Activated T-cell treated with anti-CD3 and anti-CD28 coated beads, Interleukin-2, amount 50 U/mL, for 4 hours (primary cell): ENCODE measurements around the gene NELL1. TPM values are rescaled to one million over a fixed set of nuclear protein-coding genes. Genes with fewer than 3 reads are reported as not detected.
"Not testable (repeated sequence)": the region's sequence is repeated elsewhere in the genome, so short reads cannot be mapped to it uniquely, and the experiment has no call there.

Source experiments
- ATAC-seq, 2 donors: fragments of 200-7000 bp; cut with Tn5 transposase; one replicate each; pipeline ENCODE4 v1.10.0; 2021
- DNase-seq: peaks from one replicate; pipeline ENCODE4 v3.0.0-alpha.2; 2020
- H3K27me3 Mint-ChIP-seq: one replicate; pipeline ENCODE4 v1.8.0; 2021; ENCODE audit warnings: low read depth, mixed read lengths
- H3K36me3 Mint-ChIP-seq: one replicate; pipeline ENCODE4 v1.8.0; 2022; ENCODE audit warnings: mixed read lengths; ENCODE audit not compliant: insufficient read depth
- H3K4me1 Mint-ChIP-seq: one replicate; pipeline ENCODE4 v1.8.0; 2021; ENCODE audit warnings: low read depth, mixed read lengths
- H3K4me3 Mint-ChIP-seq: one replicate; pipeline ENCODE4 v1.8.0; 2021; ENCODE audit warnings: mild to moderate bottlenecking, moderate library complexity, mixed read lengths
- H3K9me3 Mint-ChIP-seq: one replicate; pipeline ENCODE4 v1.8.0; 2021; ENCODE audit warnings: mixed read lengths
- total RNA-seq, 3 donors: library from RNA; stranded (reverse); gene quantifications; one replicate each; pipeline ENCODE4 v1.2.1, GENCODE V29; 2021

The NELL1 gene
- total RNA-seq, 3 donors from 2014 or later, result not detected

DNA sequence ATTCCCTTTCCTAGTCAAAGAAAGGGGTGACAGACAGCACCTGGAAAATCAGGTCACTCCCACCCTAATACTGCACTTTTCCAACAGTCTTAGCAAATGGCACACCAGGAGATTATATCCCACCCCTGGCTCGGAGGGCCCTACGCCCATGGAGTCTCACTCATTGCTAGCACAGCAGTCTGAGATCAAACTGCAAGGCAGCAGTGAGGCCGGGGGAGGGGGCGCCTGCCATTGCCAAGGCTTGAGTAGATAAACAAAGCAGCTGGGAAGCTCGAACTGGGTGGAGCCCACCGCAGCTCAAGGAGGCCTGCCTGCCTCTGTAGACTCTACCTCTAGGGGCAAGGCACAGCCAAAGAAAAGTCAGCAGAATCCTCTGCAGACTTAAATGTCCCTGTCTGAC is 602.8 kb downstream of the NELL1 start:
- H3K9me3 Mint-ChIP-seq, result peaks cover 32% of the 10 kb centered on the region
- H3K4me3 Mint-ChIP-seq, DNase-seq, H3K36me3 Mint-ChIP-seq, ATAC-seq, H3K4me1 Mint-ChIP-seq, H3K27me3 Mint-ChIP-seq: not testable (repeated sequence)

DNA sequence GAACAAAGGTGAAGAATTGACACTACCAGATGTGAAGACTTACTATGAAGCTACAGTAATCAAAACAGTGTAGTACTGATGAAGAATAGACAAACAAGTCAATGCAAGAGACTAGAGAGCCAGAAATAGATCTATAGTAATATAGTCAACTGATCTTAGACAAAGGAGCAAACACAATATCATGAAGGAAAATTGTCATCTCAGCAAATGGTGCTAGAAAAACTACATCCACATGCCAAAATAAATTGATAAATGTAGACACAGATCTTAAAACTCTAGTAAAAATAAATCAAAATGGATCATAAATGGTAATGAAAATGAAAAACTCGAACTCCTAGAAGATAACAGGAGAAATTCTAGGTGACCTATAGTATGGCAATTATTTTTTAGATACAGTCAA is 609.5 kb downstream of the NELL1 start:
- DNase-seq (no peak), ATAC-seq (no peak)
- no peaks in the 10 kb centered on the region for H3K4me1 Mint-ChIP-seq
- H3K36me3 Mint-ChIP-seq, result no peaks in the 10 kb centered on the region
- no peak overlapping the region for H3K4me3 Mint-ChIP-seq
- no peaks in the 10 kb centered on the region for H3K27me3 Mint-ChIP-seq
- H3K9me3 Mint-ChIP-seq, result peaks cover 25% of the 10 kb centered on the region

DNA sequence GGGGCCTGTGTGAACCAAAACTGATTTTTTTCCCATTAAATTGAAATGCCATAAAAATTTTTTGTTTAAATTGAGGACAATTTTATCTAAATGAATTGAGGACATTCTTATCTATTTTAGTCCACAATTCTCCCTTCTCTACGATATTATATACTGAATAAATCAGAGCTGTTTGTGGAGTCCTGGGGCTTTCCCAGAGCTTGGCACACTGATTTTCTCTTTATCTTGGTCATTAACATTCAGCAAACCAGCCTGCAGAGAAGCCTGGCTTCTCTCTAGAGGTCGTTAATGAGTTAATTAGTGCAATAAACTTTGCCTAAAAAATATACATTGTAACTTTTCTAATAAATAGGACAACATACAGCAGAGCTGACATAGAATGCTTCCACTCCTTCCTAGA is 615.7 kb downstream of the NELL1 start:
- H3K9me3 Mint-ChIP-seq, result peaks cover 22% of the 10 kb centered on the region

DNA sequence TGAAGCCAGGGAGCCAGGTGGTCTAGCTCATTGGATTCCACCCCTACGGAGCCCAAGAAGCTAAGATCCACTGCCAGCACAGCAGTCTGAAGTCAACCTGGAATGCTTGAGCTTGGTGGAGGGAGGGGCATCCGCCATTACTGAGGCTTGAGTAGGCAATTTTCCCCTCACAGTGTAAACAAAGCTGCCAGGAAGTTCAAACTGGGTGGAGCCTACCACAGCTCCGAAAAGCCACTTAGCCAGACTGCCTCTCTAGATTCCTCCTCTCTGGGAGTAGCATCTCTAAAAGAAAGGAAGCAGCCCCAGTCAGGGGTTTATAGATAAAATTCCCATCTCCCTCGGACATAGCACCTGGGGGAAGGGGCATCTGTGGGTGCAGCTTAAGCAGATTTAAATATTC is 620.3 kb downstream of the NELL1 start:
- H3K27me3 Mint-ChIP-seq, result no peaks in the 10 kb centered on the region
- no peak for DNase-seq
- no peaks in the 10 kb centered on the region for H3K36me3 Mint-ChIP-seq
- no peak for ATAC-seq
- no peak overlapping the region for H3K4me3 Mint-ChIP-seq
- no peaks in the 10 kb centered on the region for H3K4me1 Mint-ChIP-seq
- H3K9me3 Mint-ChIP-seq, result peaks cover 12% of the 10 kb centered on the region

More for the DNA sequence above, 615.7 kb downstream of the NELL1 start:
- Mint-ChIP-seq H3K36me3 (no peaks in the 10 kb centered on the region), H3K4me3 (no peak overlapping the region), H3K27me3 (no peaks in the 10 kb centered on the region), H3K4me1 (no peaks in the 10 kb centered on the region)
- no peak for DNase-seq
- ATAC-seq, result no peak

DNA sequence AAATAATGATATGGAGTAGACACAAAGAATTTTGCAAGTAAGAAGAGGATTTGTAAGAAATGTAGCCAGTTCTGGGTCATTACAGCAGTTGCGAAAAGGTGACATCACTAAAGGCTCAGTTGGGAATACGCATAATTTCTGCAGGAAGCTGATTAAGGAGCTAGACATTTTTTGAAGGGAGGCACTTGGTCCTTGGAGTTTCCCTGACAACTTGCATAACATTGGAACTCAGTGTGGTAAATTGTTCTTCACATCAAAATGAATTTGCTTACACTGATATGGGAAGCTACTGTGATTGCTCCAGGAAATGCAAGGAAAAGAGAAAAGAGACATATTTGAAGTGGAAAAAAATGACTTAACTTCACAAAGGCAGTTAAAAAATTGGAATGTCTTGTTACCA is 626.1 kb downstream of the NELL1 start:
- no peaks in the 10 kb centered on the region for H3K4me1 Mint-ChIP-seq
- H3K36me3 Mint-ChIP-seq, result no peaks in the 10 kb centered on the region
- no peak overlapping the region for H3K4me3 Mint-ChIP-seq
- H3K27me3 Mint-ChIP-seq, result no peaks in the 10 kb centered on the region
- peaks cover 16% of the 10 kb centered on the region for H3K9me3 Mint-ChIP-seq
- ATAC-seq (no peak), DNase-seq (no peak)

DNA sequence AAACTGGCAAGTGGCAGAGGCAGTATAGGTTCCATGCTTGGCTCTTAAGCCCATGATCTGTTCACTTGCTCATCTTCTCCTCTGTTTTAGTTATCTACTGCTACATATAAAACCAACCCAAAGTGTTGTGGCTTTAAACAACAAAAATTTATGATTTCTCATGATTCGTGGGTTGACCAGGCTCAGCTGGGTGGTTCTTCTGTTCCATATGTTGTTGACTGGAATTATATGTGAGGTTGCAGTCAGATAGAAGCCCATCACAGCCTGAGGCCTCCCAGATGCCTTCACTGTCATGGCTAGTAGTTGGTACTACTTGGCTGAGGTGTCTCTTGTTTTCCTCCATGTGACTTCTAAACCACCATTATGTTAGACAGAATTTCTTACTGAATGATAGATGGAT is 632.6 kb downstream of the NELL1 start:
- DNase-seq (no peak), ATAC-seq (no peak)
- no peaks in the 10 kb centered on the region for H3K4me1 Mint-ChIP-seq
- H3K9me3 Mint-ChIP-seq, result peaks cover 13% of the 10 kb centered on the region
- no peak overlapping the region for H3K4me3 Mint-ChIP-seq
- H3K27me3 Mint-ChIP-seq, result no peaks in the 10 kb centered on the region
- no peaks in the 10 kb centered on the region for H3K36me3 Mint-ChIP-seq

DNA sequence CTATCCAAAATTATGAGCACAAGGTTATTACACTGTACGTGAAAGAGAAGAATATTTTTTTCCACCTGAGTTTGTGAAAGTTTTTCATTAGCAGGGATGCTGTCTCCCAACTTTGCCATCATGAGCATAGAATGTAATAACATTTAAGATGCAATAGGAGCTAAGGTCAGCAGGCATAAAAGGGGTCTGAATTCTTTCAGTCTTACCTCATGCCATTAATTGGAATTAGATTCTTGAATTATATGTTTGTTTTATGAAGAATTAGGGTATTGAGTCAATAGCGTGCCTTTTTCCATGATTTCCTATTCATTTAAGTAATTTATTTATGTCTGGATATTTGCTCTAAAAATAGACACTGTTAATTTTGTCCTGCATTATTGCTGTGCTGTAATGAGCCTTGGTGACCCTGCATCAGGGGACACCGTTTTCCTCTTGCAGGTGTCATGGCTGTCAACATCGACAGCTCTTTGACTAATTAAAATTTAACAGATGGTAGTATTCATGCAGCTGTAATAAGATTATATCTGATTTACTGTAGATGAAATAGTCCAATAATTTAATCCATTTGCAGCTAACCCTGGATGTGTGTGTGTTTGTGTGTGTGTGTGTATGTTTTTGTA is 637.5 kb downstream of the NELL1 start:
- Mint-ChIP-seq H3K27me3 (no peaks in the 10 kb centered on the region), H3K4me1 (no peaks in the 10 kb centered on the region), H3K4me3 (no peak overlapping the region), H3K36me3 (no peaks in the 10 kb centered on the region), H3K9me3 (peaks cover 3% of the 10 kb centered on the region)
- ATAC-seq (no peak), DNase-seq (no peak)

DNA sequence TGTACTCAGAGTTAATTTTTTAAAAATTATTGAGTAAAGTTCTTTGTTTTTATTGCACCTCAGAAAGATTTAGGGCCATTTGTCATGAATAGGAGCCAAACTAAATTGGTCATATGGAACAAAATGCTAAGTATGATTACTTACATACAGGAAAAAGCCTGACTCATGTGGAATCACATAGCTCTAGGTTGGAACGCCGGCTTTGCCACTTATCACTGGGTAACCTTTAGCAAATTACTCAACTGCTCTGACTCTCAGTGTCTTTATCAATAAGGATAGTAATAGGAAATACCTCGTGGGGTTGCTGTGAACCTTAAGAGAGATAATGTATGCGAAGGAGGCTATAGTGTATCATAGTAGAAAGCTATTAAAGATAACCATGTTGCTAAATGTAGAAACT is 638.5 kb downstream of the NELL1 start:
- DNase-seq (no peak), ATAC-seq (no peak)
- Mint-ChIP-seq H3K4me3 (no peak overlapping the region), H3K4me1 (no peaks in the 10 kb centered on the region), H3K9me3 (peaks cover 3% of the 10 kb centered on the region), H3K27me3 (no peaks in the 10 kb centered on the region), H3K36me3 (no peaks in the 10 kb centered on the region)

DNA sequence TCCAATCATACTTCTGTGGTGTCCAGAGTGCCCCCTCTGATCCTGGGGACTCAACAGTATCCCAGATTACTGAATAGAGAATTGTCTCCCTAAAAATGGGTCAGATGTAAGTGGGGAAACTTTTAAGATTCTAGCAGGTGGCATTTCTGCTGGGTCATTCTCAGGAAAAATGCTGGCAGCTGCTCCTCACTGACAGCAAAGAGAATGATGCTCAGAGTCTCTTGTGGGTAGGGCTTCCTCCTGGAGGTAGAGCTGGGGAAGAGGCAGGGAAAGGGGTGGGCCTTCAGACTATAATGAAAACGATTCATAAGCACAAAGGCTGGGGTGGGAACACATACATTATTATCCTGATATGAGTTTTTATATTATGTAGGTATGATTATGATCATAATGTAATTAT is 647.2 kb downstream of the NELL1 start:
- H3K4me1 Mint-ChIP-seq, result no peaks in the 10 kb centered on the region
- DNase-seq, result no peak
- H3K9me3 Mint-ChIP-seq, result peaks cover 8% of the 10 kb centered on the region
- no peaks in the 10 kb centered on the region for H3K36me3 Mint-ChIP-seq
- no peak overlapping the region for H3K4me3 Mint-ChIP-seq
- ATAC-seq, result no peak
- H3K27me3 Mint-ChIP-seq, result no peaks in the 10 kb centered on the region

DNA sequence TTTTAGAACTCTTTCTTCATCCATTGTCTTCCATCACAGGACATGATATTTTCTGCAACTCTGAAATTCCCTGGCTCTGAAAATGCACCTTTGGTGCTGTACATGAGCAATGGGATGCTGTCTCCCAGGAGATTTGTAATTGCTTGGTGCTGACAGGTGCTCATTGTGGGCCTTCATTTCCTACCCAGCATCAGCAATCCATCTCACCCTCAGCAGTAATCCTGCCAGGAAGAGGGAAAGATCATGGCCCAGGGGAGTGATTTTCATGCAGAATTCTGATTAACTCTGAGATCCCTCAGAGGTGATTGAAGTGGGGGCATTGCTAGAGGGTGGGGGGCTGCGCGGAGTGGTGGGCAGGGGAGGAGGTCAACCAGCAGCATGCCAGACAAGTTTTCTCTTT is 651.7 kb downstream of the NELL1 start:
- Mint-ChIP-seq H3K36me3 (no peaks in the 10 kb centered on the region), H3K4me3 (no peak overlapping the region), H3K4me1 (no peaks in the 10 kb centered on the region), H3K27me3 (no peaks in the 10 kb centered on the region), H3K9me3 (peaks cover 9% of the 10 kb centered on the region)
- DNase-seq (no peak), ATAC-seq (no peak)

DNA sequence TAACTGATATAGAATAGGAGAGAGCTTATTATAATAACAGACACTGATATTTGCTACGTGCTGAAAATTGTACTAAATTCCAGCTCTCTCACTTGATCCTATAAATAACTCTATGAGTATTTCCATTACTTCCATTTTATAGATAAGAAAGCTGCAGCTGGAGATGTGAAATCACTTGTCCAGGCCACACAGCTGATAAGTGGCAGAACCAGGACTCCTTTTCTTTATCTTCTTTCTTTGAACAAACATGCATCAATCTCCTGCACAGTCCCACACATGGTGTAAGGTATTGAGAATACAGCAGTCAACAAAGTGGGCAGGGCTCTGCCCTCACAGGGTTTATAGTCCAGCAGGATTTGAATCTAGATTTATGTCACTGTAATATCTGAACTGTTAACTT is 652.1 kb downstream of the NELL1 start:
- Mint-ChIP-seq H3K4me1 (no peaks in the 10 kb centered on the region), H3K27me3 (no peaks in the 10 kb centered on the region), H3K36me3 (no peaks in the 10 kb centered on the region), H3K4me3 (no peak overlapping the region), H3K9me3 (peaks cover 9% of the 10 kb centered on the region)
- DNase-seq, result no peak
- no peak for ATAC-seq

DNA sequence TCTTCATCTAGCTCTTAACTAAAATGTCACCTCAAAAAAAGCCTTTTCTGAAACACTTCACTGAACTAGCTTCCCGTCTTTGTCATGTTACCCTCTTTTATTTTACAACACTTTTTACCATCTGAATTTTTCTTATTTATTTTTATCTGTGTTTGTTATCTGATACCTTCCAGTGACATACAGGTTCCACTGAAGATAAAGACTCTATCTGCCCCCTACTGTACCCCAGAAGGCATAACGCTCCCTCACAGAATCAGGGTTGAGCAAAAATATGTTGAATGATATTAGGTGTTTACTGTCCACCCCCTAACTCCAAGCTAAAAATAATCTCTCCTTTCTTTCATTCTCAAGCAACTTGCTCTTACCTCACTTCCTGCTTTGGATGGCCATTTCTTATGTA is 654.2 kb downstream of the NELL1 start:
- no peaks in the 10 kb centered on the region for H3K36me3 Mint-ChIP-seq
- no peaks in the 10 kb centered on the region for H3K4me1 Mint-ChIP-seq
- DNase-seq (no peak), ATAC-seq (no peak)
- H3K27me3 Mint-ChIP-seq, result no peaks in the 10 kb centered on the region
- peaks cover 12% of the 10 kb centered on the region for H3K9me3 Mint-ChIP-seq
- no peak overlapping the region for H3K4me3 Mint-ChIP-seq

DNA sequence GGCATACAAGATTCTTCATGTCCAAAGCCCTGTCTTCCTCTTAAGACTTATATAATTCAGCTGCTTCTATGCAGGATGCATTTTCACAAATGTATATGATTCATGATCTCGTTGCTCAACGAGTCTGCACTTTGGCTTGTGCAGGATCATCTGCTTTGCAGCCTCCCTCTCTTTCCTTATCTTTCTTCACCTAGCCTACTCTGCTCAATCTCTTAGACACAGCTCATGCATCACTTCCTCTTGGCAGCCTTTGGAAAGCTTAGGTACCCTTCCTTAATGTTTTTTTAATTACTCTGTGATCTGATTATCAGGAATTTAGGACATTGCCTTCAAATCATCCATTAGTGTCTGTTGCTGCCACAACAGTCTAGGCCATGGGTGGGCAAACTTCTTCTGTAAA is 673.8 kb downstream of the NELL1 start:
- Mint-ChIP-seq H3K4me3 (no peak overlapping the region), H3K4me1 (no peaks in the 10 kb centered on the region), H3K36me3 (no peaks in the 10 kb centered on the region), H3K9me3 (peaks cover 9% of the 10 kb centered on the region), H3K27me3 (no peaks in the 10 kb centered on the region)
- no peak for DNase-seq
- ATAC-seq, result no peak

DNA sequence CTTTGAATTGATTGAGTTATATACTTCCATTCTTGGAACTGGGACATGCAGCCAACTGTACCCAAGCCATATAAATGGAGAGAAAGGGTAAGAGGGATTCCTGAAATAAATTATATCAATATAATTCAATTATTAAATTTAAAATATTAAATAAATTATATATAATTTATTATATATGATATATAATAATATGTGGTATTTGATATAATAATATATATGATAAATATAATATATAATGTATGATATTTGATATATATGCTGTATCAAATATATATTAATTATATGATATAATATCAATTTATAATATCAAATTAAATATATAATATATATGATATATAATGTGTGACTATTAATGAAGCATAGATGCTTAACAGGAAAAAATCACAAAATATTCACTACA is 677.0 kb downstream of the NELL1 start:
- Mint-ChIP-seq H3K36me3 (no peaks in the 10 kb centered on the region), H3K4me3 (no peak overlapping the region), H3K9me3 (peaks cover 9% of the 10 kb centered on the region), H3K4me1 (no peaks in the 10 kb centered on the region), H3K27me3 (no peaks in the 10 kb centered on the region)
- DNase-seq (no peak), ATAC-seq (no peak)

DNA sequence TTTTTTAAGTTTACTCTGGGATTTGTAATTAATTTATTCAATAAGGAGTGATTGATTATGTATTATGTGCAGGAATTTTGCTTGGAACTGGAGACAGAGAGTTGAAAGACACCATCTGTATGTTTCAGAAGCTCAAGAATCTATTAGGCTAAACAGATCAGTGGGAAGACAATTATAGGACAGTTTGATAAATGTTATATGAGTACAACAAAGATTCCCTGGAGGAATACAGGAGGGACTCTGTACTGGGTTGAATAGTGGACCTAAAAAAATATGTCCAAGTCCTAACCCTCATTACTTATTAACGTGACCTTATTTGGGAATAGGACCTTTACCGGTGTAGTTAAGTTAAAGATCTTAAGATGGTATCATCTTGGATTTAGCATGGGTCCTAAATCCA is 681.2 kb downstream of the NELL1 start:
- Mint-ChIP-seq H3K9me3 (peaks cover 8% of the 10 kb centered on the region), H3K4me1 (no peaks in the 10 kb centered on the region), H3K27me3 (no peaks in the 10 kb centered on the region), H3K36me3 (no peaks in the 10 kb centered on the region), H3K4me3 (no peak overlapping the region)
- ATAC-seq, result no peak
- DNase-seq, result no peak

DNA sequence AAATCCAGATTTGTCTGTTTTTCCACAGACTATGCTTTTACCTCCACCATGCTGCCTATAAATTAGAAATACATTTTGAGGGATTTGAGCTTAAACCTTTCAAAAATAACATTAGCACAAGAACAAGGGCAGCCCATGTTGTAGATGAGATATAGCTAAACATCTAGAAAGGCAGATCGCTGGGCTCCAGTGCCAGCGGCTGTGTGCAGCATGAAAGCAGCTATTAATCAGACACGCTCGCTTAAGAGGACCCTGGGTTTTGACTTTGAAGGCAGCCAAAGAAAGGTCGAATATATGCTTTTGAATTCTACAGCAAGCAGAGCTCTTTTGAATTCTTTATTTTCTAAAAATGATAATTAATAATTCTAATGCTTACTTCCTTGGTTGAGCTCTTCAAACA is 684.0 kb downstream of the NELL1 start:
- ATAC-seq (no peak), DNase-seq (no peak)
- Mint-ChIP-seq H3K4me1 (no peaks in the 10 kb centered on the region), H3K36me3 (no peaks in the 10 kb centered on the region), H3K9me3 (peaks cover 7% of the 10 kb centered on the region), H3K27me3 (no peaks in the 10 kb centered on the region), H3K4me3 (no peak overlapping the region)
